Measurements from ENCODE around the gene NEU3. TPM values are rescaled to one million over a fixed set of nuclear protein-coding genes. Genes with fewer than 3 reads are reported as not detected.

Gene NEU3
- 2.8 to 4.4 TPM (median 3.7 TPM) in 5 replicates for total RNA-seq (2022; extraction: Qiagen RNA extraction)

GRCh38 chr11:74988541-74989259 lies at the start of gene NEU3:
NEU3 (plus strand) TSS chr11:74988933; CDS start chr11:74989061, 128 bp downstream.

GRCh38 chr11:74948898-74949752 lies 39.6 kb upstream of the NEU3 start, which contains the start of the genes SPCS2 and XRRA1:
SPCS2 (plus strand) TSS chr11:74949266; CDS start chr11:74949286, 20 bp downstream.
XRRA1 (minus strand) TSS chr11:74949091; CDS start chr11:74940878, 8,213 bp downstream.

Other genes with a start within 250 kb of the NEU3 start
- gene RNF169, start 240.1 kb upstream of the NEU3 start, total RNA-seq (2022; extraction: Qiagen RNA extraction) = 3.6 to 5.7 TPM (median 3.9 TPM) in 5 replicates
- 4.5 to 6.1 TPM (median 5.1 TPM) in 5 replicates for gene XRRA1, start 39.8 kb upstream of the NEU3 start, total RNA-seq (2022; extraction: Qiagen RNA extraction)
- gene SPCS2, start 39.7 kb upstream of the NEU3 start, total RNA-seq (2022; extraction: Qiagen RNA extraction) = 234 to 354 TPM (median 245 TPM) in 5 replicates
- not detected in 5 replicates for gene OR2AT4, start 107.9 kb downstream of the NEU3 start, total RNA-seq (2022; extraction: Qiagen RNA extraction)
- gene SLCO2B1, start 162.2 kb downstream of the NEU3 start, total RNA-seq (2022; extraction: Qiagen RNA extraction) = 2.9 to 4.4 TPM (median 3.3 TPM) in 5 replicates

Measured in A549 treated with AZD2906 at 1 μM for 4 hours (cell line).